Upper lobe of left lung (tissue), 6 donors: ENCODE results near the gene AKAP10. TPM values are rescaled to one million over a fixed set of nuclear protein-coding genes. Genes with fewer than 3 reads are reported as not detected.

Source experiments
- ATAC-seq, 2 donors: fragments of 200-7000 bp; cut with Tn5 transposase; one replicate each; pipeline ENCODE4 v1.9.1; 2022; ENCODE audit warnings: mild to moderate bottlenecking in 2 of 2, moderate library complexity in 2 of 2; ENCODE audit not compliant: low FRiP score in 2 of 2
- DNase-seq, 2 donors: peaks; one replicate each; pipeline ENCODE4 v3.0.0-alpha.2; 2019 to 2020
- H3K27ac ChIP-seq, 4 donors: fragments of 200-600 bp; sonication (generic); one replicate each; pipeline ENCODE4 v1.5.1; 2016 to 2019
- H3K27me3 ChIP-seq, 4 donors: fragments of 200-600 bp; sonication (generic); one replicate each; pipeline ENCODE4 v1.5.1; 2017 to 2019
- H3K36me3 ChIP-seq, 4 donors: fragments of 200-600 bp; sonication (generic); one replicate each; pipeline ENCODE4 v1.5.1; 2016 to 2019
- H3K4me1 ChIP-seq, 4 donors: fragments of 200-600 bp; sonication (generic); one replicate each; pipeline ENCODE4 v1.5.1; 2018 to 2019
- H3K4me3 ChIP-seq, 4 donors: fragments of 200-600 bp; sonication (generic); one replicate each; pipeline ENCODE4 v1.5.1; 2017 to 2019; ENCODE audit warnings: mild to moderate bottlenecking in 2 of 4, moderate library complexity in 1 of 4
- H3K9me3 ChIP-seq, 4 donors: fragments of 200-600 bp; sonication (generic); one replicate each; pipeline ENCODE4 v1.5.1; 2018 to 2019
- CTCF ChIP-seq, 6 experiments: fragments of 450-650 bp in 4 of 6; fragments of 200-600 bp in 2 of 6; sonication (generic) in 2 of 6; IDR thresholded peaks; one replicate each; pipeline ENCODE4 v1.5.1; 2016 to 2019; ENCODE audit warnings: antibody characterized with exemption in 6 of 6
- EP300 ChIP-seq, 4 donors: sonication (generic); formaldehyde crosslinking; IDR thresholded peaks; one replicate each; pipeline ENCODE4 v1.5.1; 2017; ENCODE audit warnings: antibody characterized with exemption in 4 of 4, control low read depth in 2 of 4
- POLR2A ChIP-seq, 4 donors: fragments of 450-650 bp; IDR thresholded peaks; one replicate each; pipeline ENCODE4 v1.5.1; 2016 to 2017; ENCODE audit warnings: antibody characterized with exemption in 4 of 4, mild to moderate bottlenecking in 2 of 4
- POLR2AphosphoS5 ChIP-seq, 2 donors: sonication (generic); formaldehyde crosslinking; IDR thresholded peaks; one replicate each; pipeline ENCODE4 v1.5.1; 2017; ENCODE audit warnings: antibody characterized with exemption in 2 of 2
- WGBS, 2 donors: methylation state at CpG; one replicate each; pipeline ENCODE4 v1.1.5; 2017 to 2018; 5-methylcytosine and 5-hydroxymethylcytosine counted together
- total RNA-seq, 6 donors: library from RNA; depleted of rRNA in 4 of 6; stranded (reverse); fragments of >200 nt in 4 of 6; gene quantifications; one replicate each; pipeline versions ENCODE4 v1.1.0 to v1.2.1, GENCODE V29; 2016 to 2021
- donor health status: DM: no; HTN: no; CAD: no; lungs with moderate emphysema.
- donor health status: DM: no; HTN: yes; CAD: no; lungs with severe emphysema.

AKAP10 gene
- total RNA-seq, 6 donors from 2014 or later, result 13.4 to 40.3 (median 30.6) TPM

- WGBS, 2 donors, result 40 to 43% methylated on average over 10 of the region's 10 CpGs
- peak overlapping the region in 1 of 4 donors; percentile 17 for H3K27ac ChIP-seq
- no peak for ATAC-seq
- H3K4me3 ChIP-seq, result no peak overlapping the region
- no peaks in the 10 kb centered on the region for H3K27me3 ChIP-seq
- TF ChIP-seq EP300 (IDR thresholded peaks at IDR 0.05) (no peak), CTCF (IDR thresholded peaks at IDR 0.05) (no peak), POLR2A (IDR thresholded peaks at IDR 0.05) (no peak), POLR2AphosphoS5 (IDR thresholded peaks at IDR 0.05) (no peak)
- peaks cover 18 to 25% (median 21%) of the 10 kb centered on the region in 4 donors for H3K4me1 ChIP-seq
- peaks cover 2 to 27% (median 11%) of the 10 kb centered on the region in 4 donors for H3K36me3 ChIP-seq
- DNase-seq, result no peak
- H3K9me3 ChIP-seq, result no peaks in the 10 kb centered on the region
Observed at GRCh38 chr17:19948116-19948943, 29.3 kb downstream of the AKAP10 start.

- peak in 1 of 2 donors; percentile 57 for DNase-seq
- ATAC-seq, result no peak
- H3K4me3 ChIP-seq, result no peak overlapping the region
- peaks cover 2 to 27% (median 11%) of the 10 kb centered on the region in 4 donors for H3K36me3 ChIP-seq
- no peaks in the 10 kb centered on the region for H3K9me3 ChIP-seq
- H3K27ac ChIP-seq, result no peak overlapping the region
- peaks cover 10 to 30% (median 17%) of the 10 kb centered on the region in 4 donors for H3K4me1 ChIP-seq
- TF ChIP-seq POLR2A (IDR thresholded peaks at IDR 0.05) (no peak), POLR2AphosphoS5 (IDR thresholded peaks at IDR 0.05) (no peak), CTCF (IDR thresholded peaks at IDR 0.05) (no peak), EP300 (IDR thresholded peaks at IDR 0.05) (no peak)
- 95 to 98% methylated on average over 11 to 20 of the region's 20 CpGs for WGBS, 2 donors
- no peaks in the 10 kb centered on the region for H3K27me3 ChIP-seq
Observed at GRCh38 chr17:19946921-19947320, 30.7 kb downstream of the AKAP10 start.

DNA sequence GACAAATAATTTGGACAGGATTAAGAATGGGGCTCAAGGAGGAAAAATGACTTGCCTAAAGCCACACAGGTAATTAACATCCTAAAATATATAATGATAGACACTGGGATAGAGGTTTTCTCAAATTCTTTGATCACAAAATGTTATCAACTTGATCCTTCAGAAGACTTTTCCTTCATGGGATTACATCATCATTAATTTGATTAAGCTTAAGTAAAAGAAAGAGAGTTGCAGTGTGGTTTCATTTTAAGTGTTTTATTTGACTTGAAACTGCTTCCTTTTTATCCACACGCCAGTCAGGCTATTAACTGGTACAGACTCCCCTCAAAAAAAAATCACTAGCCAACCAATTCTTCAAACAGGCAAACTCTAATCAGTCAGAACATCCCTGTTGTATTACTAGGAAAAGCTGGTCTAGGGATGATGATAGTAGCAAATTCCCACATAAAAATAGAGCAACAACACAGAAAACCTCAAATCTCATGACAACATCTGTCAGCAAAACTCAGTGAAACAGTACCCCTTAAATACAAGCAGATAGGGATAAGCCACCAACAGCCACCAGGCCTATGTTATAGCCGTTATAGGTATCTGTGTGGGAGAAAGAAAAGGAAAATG is 32.5 kb downstream of the AKAP10 start:
- Histone ChIP-seq H3K9me3 (no peaks in the 10 kb centered on the region), H3K27me3 (no peaks in the 10 kb centered on the region), H3K4me3 (no peak overlapping the region), H3K36me3 (peaks cover 2 to 35% (median 11%) of the 10 kb centered on the region in 4 donors), H3K4me1 (peaks cover 26 to 48% (median 32%) of the 10 kb centered on the region in 4 donors), H3K27ac (no peak overlapping the region)
- WGBS, 2 donors, result 78 to 84% methylated on average over 2 of the region's 2 CpGs
- TF ChIP-seq POLR2A (IDR thresholded peaks at IDR 0.05), result no peak
- TF ChIP-seq POLR2AphosphoS5 (IDR thresholded peaks at IDR 0.05), result no peak
- TF ChIP-seq EP300 (IDR thresholded peaks at IDR 0.05), result no peak
- TF ChIP-seq CTCF (IDR thresholded peaks at IDR 0.05), result no peak
- DNase-seq, result no peak
- ATAC-seq, result no peak

- TF ChIP-seq EP300 (IDR thresholded peaks at IDR 0.05), result no peak
- no peak for TF ChIP-seq POLR2A (IDR thresholded peaks at IDR 0.05)
- no peak overlapping the region for H3K27ac ChIP-seq
- peaks cover 2 to 44% (median 12%) of the 10 kb centered on the region in 4 donors for H3K36me3 ChIP-seq
- peaks cover 26 to 50% (median 32%) of the 10 kb centered on the region in 4 donors for H3K4me1 ChIP-seq
- H3K4me3 ChIP-seq, result no peak overlapping the region
- H3K27me3 ChIP-seq, result no peaks in the 10 kb centered on the region
- H3K9me3 ChIP-seq, result no peaks in the 10 kb centered on the region
- DNase-seq (no peak), ATAC-seq (no peak)
Observed at GRCh38 chr17:19943599-19943998, 34.0 kb downstream of the AKAP10 start.

DNA sequence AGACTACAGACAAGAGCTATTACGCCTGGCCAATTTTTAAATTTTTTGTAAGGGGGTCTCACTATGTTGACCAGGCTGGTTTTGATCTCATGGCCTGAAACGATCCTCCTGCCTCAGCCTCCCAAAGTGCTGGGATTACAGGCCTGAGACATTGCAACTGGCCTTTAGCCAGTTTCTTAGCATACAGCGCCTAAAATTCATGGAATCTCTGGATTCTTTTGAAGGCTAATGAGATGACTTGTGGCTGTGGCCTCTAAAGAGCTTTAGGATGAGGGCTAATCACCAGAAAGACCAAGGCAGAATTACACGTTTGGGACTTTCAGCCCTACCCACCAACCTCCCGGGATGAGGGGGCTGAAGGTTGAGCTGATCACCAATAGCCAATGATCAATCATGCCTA is 34.6 kb downstream of the AKAP10 start:
- DNase-seq (no peak), ATAC-seq (no peak)
- Histone ChIP-seq H3K27me3 (no peaks in the 10 kb centered on the region), H3K4me1 (peaks cover 22 to 50% (median 32%) of the 10 kb centered on the region in 4 donors), H3K36me3 (peaks cover 2 to 45% (median 12%) of the 10 kb centered on the region in 4 donors), H3K4me3 (no peak overlapping the region), H3K27ac (no peak overlapping the region), H3K9me3 (no peaks in the 10 kb centered on the region)
- WGBS, 2 donors, result 79 to 94% methylated on average over 5 of the region's 5 CpGs
- no peak for TF ChIP-seq POLR2AphosphoS5 (IDR thresholded peaks at IDR 0.05)
- no peak for TF ChIP-seq CTCF (IDR thresholded peaks at IDR 0.05)
- TF ChIP-seq POLR2A (IDR thresholded peaks at IDR 0.05), result no peak
- no peak for TF ChIP-seq EP300 (IDR thresholded peaks at IDR 0.05)
